ENCODE measurements around the gene TSPAN9.

DNA sequence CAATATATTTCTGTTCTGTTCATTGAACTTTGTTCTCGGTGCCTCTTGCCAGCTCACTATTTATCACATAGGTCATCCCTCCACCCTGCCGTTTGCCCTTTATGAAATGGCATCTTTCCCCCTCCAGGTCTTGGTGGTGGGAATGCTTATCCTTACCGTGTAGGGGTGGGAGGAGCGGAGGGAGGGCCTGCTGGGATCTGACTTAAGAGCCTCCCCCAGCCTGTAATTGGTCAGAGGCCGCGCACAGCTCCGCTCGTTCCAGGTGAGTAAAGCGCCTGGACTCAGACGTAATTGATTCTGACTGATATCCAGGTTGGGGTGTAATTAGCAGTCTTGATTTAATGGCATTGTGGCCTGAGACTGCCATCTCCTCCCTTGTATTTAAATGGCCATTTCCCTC lies 185.3 kb downstream of the TSPAN9 start:
- TF ChIP-seq, protein P1, sequence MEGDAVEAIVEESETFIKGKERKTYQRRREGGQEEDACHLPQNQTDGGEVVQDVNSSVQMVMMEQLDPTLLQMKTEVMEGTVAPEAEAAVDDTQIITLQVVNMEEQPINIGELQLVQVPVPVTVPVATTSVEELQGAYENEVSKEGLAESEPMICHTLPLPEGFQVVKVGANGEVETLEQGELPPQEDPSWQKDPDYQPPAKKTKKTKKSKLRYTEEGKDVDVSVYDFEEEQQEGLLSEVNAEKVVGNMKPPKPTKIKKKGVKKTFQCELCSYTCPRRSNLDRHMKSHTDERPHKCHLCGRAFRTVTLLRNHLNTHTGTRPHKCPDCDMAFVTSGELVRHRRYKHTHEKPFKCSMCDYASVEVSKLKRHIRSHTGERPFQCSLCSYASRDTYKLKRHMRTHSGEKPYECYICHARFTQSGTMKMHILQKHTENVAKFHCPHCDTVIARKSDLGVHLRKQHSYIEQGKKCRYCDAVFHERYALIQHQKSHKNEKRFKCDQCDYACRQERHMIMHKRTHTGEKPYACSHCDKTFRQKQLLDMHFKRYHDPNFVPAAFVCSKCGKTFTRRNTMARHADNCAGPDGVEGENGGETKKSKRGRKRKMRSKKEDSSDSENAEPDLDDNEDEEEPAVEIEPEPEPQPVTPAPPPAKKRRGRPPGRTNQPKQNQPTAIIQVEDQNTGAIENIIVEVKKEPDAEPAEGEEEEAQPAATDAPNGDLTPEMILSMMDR (IDR thresholded peaks at IDR 0.05): no peak
- no peak for TF ChIP-seq TCF12 (IDR thresholded peaks at IDR 0.05)
- no peak for TF ChIP-seq CHD2 (IDR thresholded peaks at IDR 0.05; ENCODE audit: low read length, partially characterized antibody)

Measured in SK-N-SH (cell line).